NCI-H187 treated with DMSO at 0.1 percent for 48 hours (cell line): Measurements from ENCODE around the gene IZUMO3.
"Not testable (repeated sequence)": the region's sequence is repeated elsewhere in the genome, so short reads cannot be mapped to it uniquely, and the experiment has no call there.

Source experiments
- DNase-seq: peaks from one replicate; lab custom pipeline; 2025; lab: John Stamatoyannopoulos, UW

Gene IZUMO3, protein sequence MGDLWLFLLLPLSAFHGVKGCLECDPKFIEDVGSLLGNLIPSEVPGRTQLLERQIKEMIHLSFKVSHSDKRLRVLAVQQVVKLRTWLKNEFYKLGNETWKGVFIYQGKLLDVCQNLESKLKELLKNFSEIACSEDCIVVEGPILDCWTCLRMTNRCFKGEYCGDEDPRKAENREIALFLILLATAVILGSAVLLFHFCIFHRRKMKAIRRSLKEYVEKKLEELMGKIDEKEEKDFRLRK

DNA sequence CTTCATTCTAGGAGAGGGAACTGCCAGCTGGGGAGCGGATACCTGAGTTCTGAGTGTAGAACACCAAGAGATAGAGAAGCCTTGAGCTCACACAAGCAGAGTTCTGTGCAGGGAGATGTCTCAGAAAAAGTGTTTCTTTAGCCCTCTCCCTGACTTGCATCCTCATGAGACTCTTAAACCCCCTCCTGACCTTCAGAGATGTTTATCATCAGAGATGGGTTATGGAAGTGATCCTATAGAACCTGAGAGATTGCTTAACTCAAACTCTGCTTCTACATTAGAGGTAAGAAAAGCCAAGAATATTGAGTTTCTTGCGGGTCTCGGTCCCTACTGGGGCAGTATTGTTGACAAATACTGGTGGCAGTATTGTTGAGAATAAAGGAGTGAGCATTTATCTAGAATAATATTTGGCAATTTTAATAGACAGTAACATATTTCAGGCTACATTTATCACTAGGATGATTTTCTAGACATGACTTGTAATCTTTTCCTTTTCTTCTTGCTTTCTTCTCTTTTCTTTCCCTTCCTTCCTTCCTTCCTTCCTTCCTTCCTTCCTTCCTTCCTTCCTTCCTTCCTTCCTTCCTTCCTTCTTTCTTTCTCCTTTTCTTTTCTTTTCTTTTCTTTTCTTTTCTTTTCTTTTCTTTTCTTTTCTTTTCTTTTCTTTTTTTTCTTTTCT, at the start of gene IZUMO3:
TSS of gene IZUMO3 (minus strand) at position 51 of the 676 bp plus-strand sequence. CDS start 248 bp downstream, outside the sequence.
- no peak for DNase-seq

- DNase-seq = no peak
These were observed 48.6 kb upstream of the IZUMO3 start for GRCh38 chr9:24594234-24594850.

- DNase-seq = no peak
These were observed 44.7 kb upstream of the IZUMO3 start for GRCh38 chr9:24590432-24590831.

DNA sequence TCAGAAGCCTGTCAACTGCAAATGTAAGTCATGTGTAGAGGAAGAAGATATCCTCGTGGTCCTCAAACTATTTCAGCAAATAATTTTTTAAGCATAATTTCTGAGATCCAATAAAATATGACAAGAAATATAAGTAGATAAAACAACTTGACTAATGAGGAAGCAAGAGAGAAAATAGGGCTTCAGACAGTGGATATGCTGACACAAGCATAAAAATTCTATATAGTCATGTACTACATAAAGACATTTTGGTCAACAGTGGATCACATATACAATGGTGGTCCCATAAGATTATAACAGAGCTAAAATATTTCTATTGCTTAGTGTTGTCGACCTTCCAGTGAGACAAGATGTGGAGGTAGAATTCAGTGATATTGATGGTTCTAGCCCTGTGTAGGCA, 42.2 kb upstream of the IZUMO3 start:
- DNase-seq = no peak

GRCh38 chr9:24582146-24583126, 36.7 kb upstream of the IZUMO3 start:
- no peak for DNase-seq

DNA sequence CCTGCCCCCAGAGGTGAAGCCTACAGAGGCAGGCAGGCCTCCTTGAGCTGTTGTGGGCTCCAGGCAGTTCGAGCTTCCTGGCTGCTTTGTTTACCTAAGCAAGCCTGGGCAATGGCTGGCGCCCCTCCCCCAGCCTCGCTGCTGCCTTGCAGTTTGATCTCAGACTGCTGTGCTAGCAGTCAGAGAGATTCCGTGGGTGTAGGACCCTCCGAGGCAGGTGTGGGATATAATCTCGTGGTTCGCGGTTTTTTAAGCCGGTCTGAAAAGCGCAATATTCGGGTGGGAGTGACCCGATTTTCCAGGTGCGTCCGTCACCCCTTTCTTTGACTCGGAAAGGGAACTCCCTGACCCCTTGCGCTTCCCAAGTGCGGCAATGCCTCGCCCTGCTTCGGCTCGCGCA, 34.3 kb upstream of the IZUMO3 start:
- not testable (repeated sequence) for DNase-seq

- DNase-seq = no peak
These were observed 26.7 kb upstream of the IZUMO3 start for GRCh38 chr9:24572406-24572805.

DNA sequence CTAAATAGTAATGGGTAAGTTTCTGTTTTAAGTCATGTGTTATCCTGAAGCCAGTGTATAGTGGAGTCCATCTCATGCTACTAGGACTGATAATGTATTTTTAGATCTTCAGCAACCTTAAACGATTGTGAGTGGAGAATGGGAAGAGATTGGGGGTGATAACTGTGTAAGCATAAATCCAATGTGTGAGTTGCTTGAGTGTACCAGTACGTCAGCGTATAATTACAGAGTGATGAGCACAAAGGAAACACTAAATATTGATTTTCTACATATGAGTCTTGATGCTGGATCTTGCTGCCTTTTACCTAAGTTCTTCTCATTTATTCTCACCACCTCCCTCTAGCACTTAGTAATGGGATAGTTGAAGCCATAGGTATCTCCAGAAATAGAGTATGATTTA, 16.3 kb upstream of the IZUMO3 start:
- DNase-seq = no peak

- no peak for DNase-seq
These were observed 7.5 kb upstream of the IZUMO3 start for GRCh38 chr9:24553183-24553552.

GRCh38 chr9:24552526-24553182, 7.0 kb upstream of the IZUMO3 start:
- no peak for DNase-seq

DNA sequence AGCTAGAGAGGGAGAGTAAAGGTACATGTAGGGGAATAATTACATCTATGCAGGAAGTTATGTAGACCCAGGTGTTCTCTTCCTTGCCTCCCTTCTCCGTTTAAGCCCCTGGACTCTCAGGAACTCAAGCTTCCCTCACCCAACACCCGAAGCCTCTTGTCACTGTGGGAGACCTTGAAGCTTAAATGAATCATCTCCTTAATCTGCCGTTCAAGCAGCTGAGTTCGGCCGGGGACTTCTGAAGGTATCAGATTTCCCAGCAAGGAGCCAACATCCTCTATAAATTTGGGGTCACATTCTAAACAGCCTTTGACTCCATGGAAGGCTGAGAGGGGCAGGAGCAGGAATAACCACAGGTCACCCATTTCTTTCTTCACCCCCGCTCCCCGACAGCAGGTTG, 412 bp downstream of the IZUMO3 start:
- no peak for DNase-seq

- DNase-seq = no peak
These were observed 27.2 kb downstream of the IZUMO3 start for GRCh38 chr9:24518545-24518944.

- DNase-seq = no peak
These were observed 29.2 kb downstream of the IZUMO3 start for GRCh38 chr9:24516463-24516862.

- DNase-seq = no peak
These were observed 35.8 kb downstream of the IZUMO3 start for GRCh38 chr9:24509850-24510249.

DNA sequence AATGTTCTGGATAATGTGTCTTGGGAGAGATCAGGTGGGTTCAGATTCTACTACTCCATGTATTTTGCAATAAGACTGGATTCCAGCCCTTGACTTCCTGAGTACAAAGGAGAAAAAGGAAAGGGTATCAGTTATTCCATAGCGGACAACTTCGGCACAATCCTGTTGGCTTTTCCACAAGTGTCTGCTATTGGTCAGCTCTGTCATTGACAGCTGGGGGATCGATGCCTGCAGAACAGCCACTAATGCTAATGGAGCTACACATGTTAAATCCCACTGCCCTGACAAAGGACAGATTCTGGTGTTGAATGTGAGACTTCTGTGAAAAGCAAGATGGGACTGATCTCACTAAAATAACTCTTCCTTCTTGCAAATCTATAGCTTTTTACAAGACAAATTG, 41.2 kb downstream of the IZUMO3 start:
- DNase-seq = no peak

GRCh38 chr9:24502206-24502937, 43.3 kb downstream of the IZUMO3 start:
- no peak for DNase-seq

DNA sequence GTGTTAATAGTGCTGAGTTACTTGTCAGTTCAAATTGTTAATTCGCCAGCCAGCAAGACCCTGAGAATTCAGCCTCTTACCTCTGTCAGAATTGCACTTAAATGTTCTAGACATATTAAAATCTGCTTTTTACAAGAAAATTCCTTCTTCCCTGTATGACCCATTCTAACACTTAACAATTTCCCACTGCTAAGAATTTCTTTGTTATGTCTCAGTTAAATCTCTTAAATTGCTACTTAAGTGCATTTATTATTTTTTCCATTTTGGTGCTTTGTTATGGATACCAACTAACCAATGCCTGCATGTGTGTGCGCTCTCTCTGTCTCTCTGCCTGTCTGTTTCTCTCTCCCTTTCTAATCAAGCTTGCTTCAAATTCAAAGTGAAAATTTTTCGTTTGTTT, 44.9 kb downstream of the IZUMO3 start:
- DNase-seq = no peak

DNA sequence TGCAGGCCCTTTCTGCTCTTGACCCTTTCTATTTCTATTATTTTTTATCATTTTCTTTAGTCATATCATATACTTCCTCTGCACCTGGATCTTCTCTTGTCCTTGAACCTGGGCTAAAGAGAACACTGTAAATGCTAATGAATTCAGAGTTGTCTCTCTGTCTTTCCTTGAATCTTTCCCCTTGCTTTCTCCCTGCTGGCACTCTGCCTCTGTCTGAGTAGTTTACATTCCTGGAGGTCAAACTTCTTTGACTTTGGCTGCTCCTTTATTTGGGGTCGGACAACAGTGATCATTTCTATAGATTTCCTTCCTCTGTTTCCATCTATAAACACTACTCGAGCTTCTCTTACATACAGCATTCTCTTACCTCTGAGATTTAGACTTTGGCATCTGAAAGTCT, 47.1 kb downstream of the IZUMO3 start:
- DNase-seq = no peak

DNA sequence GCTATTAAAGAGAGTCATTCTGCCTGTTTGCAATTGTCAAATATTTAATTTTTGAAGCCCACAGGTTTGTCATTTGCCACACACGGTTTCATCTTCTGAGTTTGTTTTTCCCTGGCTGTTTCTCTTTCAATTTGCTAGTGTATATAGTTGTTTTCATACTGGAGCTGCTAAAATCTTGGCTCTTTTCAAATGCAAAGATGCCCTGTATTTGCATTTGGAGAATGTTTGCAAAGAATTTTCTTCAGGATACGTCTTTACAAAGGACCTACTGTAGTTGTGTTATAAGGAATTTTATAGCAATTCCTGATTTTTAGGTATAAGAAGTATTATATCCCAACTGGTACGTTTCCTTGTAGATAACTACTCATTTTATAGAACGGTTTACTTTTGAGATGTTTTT, 48.0 kb downstream of the IZUMO3 start:
- DNase-seq = no peak
